ENCODE results near the gene TMEM19. TPM values are rescaled to one million over a fixed set of nuclear protein-coding genes. Genes with fewer than 3 reads are reported as not detected.

Gene TMEM19
- total RNA-seq, 1 experiment from 2014 or later, result 18.9 TPM

DNA sequence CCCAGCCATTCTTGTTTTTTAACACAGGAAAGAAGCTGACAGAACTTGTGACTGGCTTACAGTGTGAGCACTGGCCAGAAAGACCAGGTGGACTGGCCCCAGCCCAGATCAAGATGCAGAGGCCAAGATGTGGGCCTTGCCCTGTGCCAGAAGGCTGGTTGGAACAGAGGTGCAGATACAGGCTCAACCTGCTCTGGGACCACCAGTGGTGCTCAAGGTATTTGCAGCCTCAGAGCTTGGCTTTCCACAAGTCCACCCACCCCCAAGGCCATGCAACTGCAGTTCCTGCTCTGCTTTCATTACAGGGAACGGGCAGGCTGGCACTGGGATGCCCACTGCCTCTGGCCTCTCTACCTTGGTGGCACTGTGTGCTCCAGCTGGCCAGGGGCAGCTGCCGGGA lies 45.6 kb upstream of the TMEM19 start:
- ChIA-PET RAD21 (ENCODE audit: low non-redundant PET in 1 of 2, low total read pairs in 2 of 2, uncharacterized antibody in 2 of 2, unreplicated experiment in 2 of 2) (no interaction called here), POLR2A (no interaction called here), CTCF (no interaction called here)
- Histone ChIP-seq H3K27ac (ENCODE audit: low read depth, low read length) (no peak overlapping the region), H3K4me1 (ENCODE audit: control insufficient read depth in 1 of 2, insufficient read depth in 2 of 2, low read length in 2 of 2) (peaks cover 0 to 4% of the 10 kb centered on the region in 2 experiments; a peak in 1 of 4 replicates), H3K79me2 (ENCODE audit: insufficient read depth, low read length) (peaks cover 60% of the 10 kb centered on the region), H4K20me1 (ENCODE audit: insufficient read depth) (peaks cover 3% of the 10 kb centered on the region; the same call in 1 of the 2 replicates), H3K9me3 (ENCODE audit: control insufficient read depth in 1 of 2, insufficient read depth in 1 of 2, low read depth in 1 of 2, low read length in 2 of 2) (no peaks in the 10 kb centered on the region), H3K4me2 (ENCODE audit: low read length) (no peak overlapping the region), H3K9ac (ENCODE audit: low read length) (no peak overlapping the region), H3K36me3 (ENCODE audit: control insufficient read depth in 1 of 2, insufficient read depth in 2 of 2, low read length in 2 of 2) (peaks cover 35 to 52% of the 10 kb centered on the region in 2 experiments), H2AFZ (ENCODE audit: low read depth, low read length, poor library complexity, severe bottlenecking) (no peak overlapping the region), H3K9me2 (ENCODE audit: insufficient read depth) (no peaks in the 10 kb centered on the region), H3K27me3 (ENCODE audit: insufficient read depth, low read length) (no peaks in the 10 kb centered on the region), H3K4me3 (replicated peaks in 1 of 2; ENCODE audit: low read depth in 1 of 2, low read length in 2 of 2) (no peak overlapping the region)
- intact Hi-C loops (cut with micrococcal nuclease), result no loop called here
- peak; percentile 42; the same call in 1 of the 2 replicates for ATAC-seq
- TF ChIP-seq EZH2phosphoT487 (IDR thresholded peaks at IDR 0.05; ENCODE audit: borderline replicate concordance) (no peak), CEBPB (IDR thresholded peaks at IDR 0.05; ENCODE audit: low read depth) (no peak), POLR2A (IDR thresholded peaks at IDR 0.05; ENCODE audit: borderline replicate concordance, extremely low read depth, insufficient read depth, insufficient read length) (no peak), REST (IDR thresholded peaks at IDR 0.05; ENCODE audit: low read depth) (no peak), ATF3 (IDR thresholded peaks at IDR 0.05) (no peak), POLR2AphosphoS5 (IDR thresholded peaks at IDR 0.05; ENCODE audit: low read depth, low read length) (no peak), FOSL1 (IDR thresholded peaks at IDR 0.05; ENCODE audit: low read depth) (no peak), TCF7L2 (IDR thresholded peaks at IDR 0.05; ENCODE audit: borderline replicate concordance, extremely low read depth, insufficient read depth, insufficient read length) (no peak), SRF (IDR thresholded peaks at IDR 0.05; ENCODE audit: low read depth) (no peak), EGR1 (IDR thresholded peaks at IDR 0.05; ENCODE audit: low read depth) (no peak), CBX3 (IDR thresholded peaks at IDR 0.05; ENCODE audit: low read depth) (no peak), YY1 (IDR thresholded peaks at IDR 0.05; ENCODE audit: extremely low read depth, insufficient replicate concordance, low read depth, low read length) (no peak), MAX (IDR thresholded peaks at IDR 0.05) (no peak), RAD21 (IDR thresholded peaks at IDR 0.05; ENCODE audit: low read depth) (no peak), SP1 (IDR thresholded peaks at IDR 0.05; ENCODE audit: low read depth) (no peak), ZNF274 (IDR thresholded peaks at IDR 0.05; ENCODE audit: low read depth, low read length) (no peak), SIN3A (IDR thresholded peaks at IDR 0.05; ENCODE audit: low read depth) (no peak)
- TF ChIP-seq, protein P1, sequence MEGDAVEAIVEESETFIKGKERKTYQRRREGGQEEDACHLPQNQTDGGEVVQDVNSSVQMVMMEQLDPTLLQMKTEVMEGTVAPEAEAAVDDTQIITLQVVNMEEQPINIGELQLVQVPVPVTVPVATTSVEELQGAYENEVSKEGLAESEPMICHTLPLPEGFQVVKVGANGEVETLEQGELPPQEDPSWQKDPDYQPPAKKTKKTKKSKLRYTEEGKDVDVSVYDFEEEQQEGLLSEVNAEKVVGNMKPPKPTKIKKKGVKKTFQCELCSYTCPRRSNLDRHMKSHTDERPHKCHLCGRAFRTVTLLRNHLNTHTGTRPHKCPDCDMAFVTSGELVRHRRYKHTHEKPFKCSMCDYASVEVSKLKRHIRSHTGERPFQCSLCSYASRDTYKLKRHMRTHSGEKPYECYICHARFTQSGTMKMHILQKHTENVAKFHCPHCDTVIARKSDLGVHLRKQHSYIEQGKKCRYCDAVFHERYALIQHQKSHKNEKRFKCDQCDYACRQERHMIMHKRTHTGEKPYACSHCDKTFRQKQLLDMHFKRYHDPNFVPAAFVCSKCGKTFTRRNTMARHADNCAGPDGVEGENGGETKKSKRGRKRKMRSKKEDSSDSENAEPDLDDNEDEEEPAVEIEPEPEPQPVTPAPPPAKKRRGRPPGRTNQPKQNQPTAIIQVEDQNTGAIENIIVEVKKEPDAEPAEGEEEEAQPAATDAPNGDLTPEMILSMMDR (IDR thresholded peaks at IDR 0.05 in 2 of 3, conservative IDR thresholded peaks at IDR 0.05 in 1 of 3; ENCODE audit: borderline replicate concordance in 1 of 3, insufficient read depth in 1 of 3, low read depth in 2 of 3, low read length in 2 of 3), result no peak
- TF ChIP-seq, protein P2, sequence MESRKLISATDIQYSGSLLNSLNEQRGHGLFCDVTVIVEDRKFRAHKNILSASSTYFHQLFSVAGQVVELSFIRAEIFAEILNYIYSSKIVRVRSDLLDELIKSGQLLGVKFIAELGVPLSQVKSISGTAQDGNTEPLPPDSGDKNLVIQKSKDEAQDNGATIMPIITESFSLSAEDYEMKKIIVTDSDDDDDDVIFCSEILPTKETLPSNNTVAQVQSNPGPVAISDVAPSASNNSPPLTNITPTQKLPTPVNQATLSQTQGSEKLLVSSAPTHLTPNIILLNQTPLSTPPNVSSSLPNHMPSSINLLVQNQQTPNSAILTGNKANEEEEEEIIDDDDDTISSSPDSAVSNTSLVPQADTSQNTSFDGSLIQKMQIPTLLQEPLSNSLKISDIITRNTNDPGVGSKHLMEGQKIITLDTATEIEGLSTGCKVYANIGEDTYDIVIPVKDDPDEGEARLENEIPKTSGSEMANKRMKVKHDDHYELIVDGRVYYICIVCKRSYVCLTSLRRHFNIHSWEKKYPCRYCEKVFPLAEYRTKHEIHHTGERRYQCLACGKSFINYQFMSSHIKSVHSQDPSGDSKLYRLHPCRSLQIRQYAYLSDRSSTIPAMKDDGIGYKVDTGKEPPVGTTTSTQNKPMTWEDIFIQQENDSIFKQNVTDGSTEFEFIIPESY (IDR thresholded peaks at IDR 0.05; ENCODE audit: extremely low read depth, insufficient replicate concordance, low read length), result no peak
- DNase-seq (ENCODE audit: low read depth, low spot score), result no peak
- no TSS peak for BruUV-seq (replicated peaks)
